PC-3 (cell line): ENCODE data around the gene MAPK4. TPM values are rescaled to one million over a fixed set of nuclear protein-coding genes. Genes with fewer than 3 reads are reported as not detected.

Experiments used
- ATAC-seq: fragments of 200-7000 bp; cut with Tn5 transposase; 2 replicates; pipeline ENCODE4 v1.9.1; 2020; ENCODE audit warnings: mild to moderate bottlenecking, moderate library complexity
- BruUV-seq: library from RNA; stranded (reverse); fragments of 400-500 nt; replicated peaks from 2 replicates; lab custom pipeline; 2021; lab: Mats Ljungman, UMichigan
- CTCF ChIA-PET: fragments of 300-600 bp; sonication (Branson Sonifier 250); formaldehyde crosslinking; loops from one replicate; lab custom pipeline; 2022; ENCODE audit warnings: antibody characterized with exemption; lab: Charles Lee
- POLR2A ChIA-PET: fragments of 300-600 bp; sonication (Branson Sonifier 250); formaldehyde crosslinking; loops from one replicate; lab custom pipeline; 2022; ENCODE audit warnings: antibody characterized with exemption; ENCODE audit not compliant: unreplicated experiment; lab: Charles Lee
- DNase-seq: peaks from one replicate; pipeline ENCODE4 v3.0.0-alpha.2; 2015
- H2AFZ ChIP-seq: fragments of 300-600 bp; sonication (generic); 2 replicates; pipeline ENCODE4 v1.6.0; 2016; ENCODE audit warnings: antibody characterized with exemption, low read length
- H3F3A ChIP-seq: fragments of 300-600 bp; sonication (generic); one replicate; pipeline ENCODE4 v1.6.0; 2017; ENCODE audit warnings: antibody characterized with exemption, low read length, control low read depth, mild to moderate bottlenecking; ENCODE audit not compliant: unreplicated experiment
- H3K27ac ChIP-seq: fragments of 300-600 bp; sonication (generic); 2 replicates; pipeline ENCODE4 v1.5.1; 2016; ENCODE audit warnings: mild to moderate bottlenecking, low read length
- H3K27me3 ChIP-seq: fragments of 300-600 bp; sonication (generic); 2 replicates; pipeline ENCODE4 v1.6.1; 2016; ENCODE audit warnings: low read length, mixed read lengths
- H3K36me3 ChIP-seq: fragments of 300-600 bp; sonication (generic); 2 replicates; pipeline ENCODE4 v1.6.1; 2016; ENCODE audit warnings: low read depth, mixed run types, low read length, mixed read lengths
- H3K4me1 ChIP-seq: fragments of 300-600 bp; sonication (generic); 2 replicates; pipeline ENCODE4 v1.5.1; 2016; ENCODE audit warnings: low read length; ENCODE audit not compliant: insufficient read depth
- H3K4me2 ChIP-seq: fragments of 300-600 bp; sonication (generic); 2 replicates; pipeline ENCODE4 v1.6.0; 2016; ENCODE audit warnings: low read length
- H3K4me3 ChIP-seq: fragments of 300-600 bp; sonication (generic); 2 replicates; pipeline ENCODE4 v1.5.1; 2016; ENCODE audit warnings: mild to moderate bottlenecking, low read length, mixed read lengths
- H3K79me2 ChIP-seq: fragments of 300-600 bp; sonication (generic); 2 replicates; pipeline ENCODE4 v1.6.1; 2017; ENCODE audit warnings: low read length, mixed read lengths
- H3K9ac ChIP-seq: fragments of 300-600 bp; sonication (generic); 2 replicates; pipeline ENCODE4 v1.6.0; 2016; ENCODE audit warnings: mild to moderate bottlenecking, low read length
- H3K9me2 ChIP-seq: fragments of 300-600 bp; sonication (generic); replicated peaks from 2 replicates; pipeline ENCODE4 v1.6.1; 2016; ENCODE audit warnings: mixed run types, low read length, mixed read lengths
- H3K9me3 ChIP-seq: fragments of 300-600 bp; sonication (generic); 2 replicates; pipeline ENCODE4 v1.6.1; 2016; ENCODE audit warnings: low read length, mixed read lengths
- H4K20me1 ChIP-seq: fragments of 300-600 bp; sonication (generic); 2 replicates; pipeline ENCODE4 v1.6.1; 2016; ENCODE audit warnings: low read length, mixed read lengths
- CTCF ChIP-seq: fragments of 300-600 bp; sonication (generic); conservative IDR thresholded peaks from 2 replicates; pipeline ENCODE4 v1.5.1; 2017; ENCODE audit warnings: antibody characterized with exemption, low read depth, mild to moderate bottlenecking, low read length
- EZH2 ChIP-seq: fragments of 300-600 bp; sonication (generic); IDR thresholded peaks from one replicate; pipeline ENCODE4 v1.6.1; 2017; ENCODE audit warnings: antibody characterized with exemption, mild to moderate bottlenecking, low read length; ENCODE audit not compliant: unreplicated experiment
- EZH2phosphoT487 ChIP-seq: fragments of 300-600 bp; sonication (generic); IDR thresholded peaks from 2 replicates; pipeline ENCODE4 v1.6.1; 2018; ENCODE audit warnings: mild to moderate bottlenecking, antibody characterized with exemption, low read length, borderline replicate concordance
- intact Hi-C: fragments of 100-400 bp; cut with micrococcal nuclease; formaldehyde crosslinking; loops from 2 replicates; pipeline ENCODE4 v1.9.0; 2023
- total RNA-seq: library from RNA; depleted of rRNA; stranded (reverse); fragments of >200 nt; gene quantifications from 2 replicates; pipeline ENCODE4 v1.2.3, GENCODE V29; 2014

MAPK4 gene
- total RNA-seq, 1 experiment from 2014 or later, result not detected

- no peak overlapping the region for H3K4me3 ChIP-seq
- no peak overlapping the region for H2AFZ ChIP-seq
- H3K36me3 ChIP-seq, result no peaks in the 10 kb centered on the region
- ATAC-seq, result no peak
- H3K27ac ChIP-seq, result no peak overlapping the region
- no peak for DNase-seq
- no peak overlapping the region for H3K9ac ChIP-seq
- 0 out of 2 replicates have a peak, but pooled peaks cover 5% of the 10 kb centered on the region for H3K27me3 ChIP-seq
- intact Hi-C loops, result no loop called here
- H4K20me1 ChIP-seq, result no peaks in the 10 kb centered on the region
- H3K9me3 ChIP-seq, result no peaks in the 10 kb centered on the region
- no peaks in the 10 kb centered on the region for H3F3A ChIP-seq
- no peaks in the 10 kb centered on the region for H3K79me2 ChIP-seq
- CTCF ChIA-PET, result no interaction called here
- TF ChIP-seq EZH2 (no peak), EZH2phosphoT487 (no peak), CTCF (no peak)
- no TSS peak for BruUV-seq
- POLR2A ChIA-PET, result no interaction called here
- H3K4me2 ChIP-seq, result no peak overlapping the region
- no peaks in the 10 kb centered on the region for H3K4me1 ChIP-seq
- H3K9me2 ChIP-seq, result no peaks in the 10 kb centered on the region
Observed at GRCh38 chr18:50642439-50642838, 82.6 kb downstream of the MAPK4 start.

- TF ChIP-seq EZH2 (no peak), EZH2phosphoT487 (no peak), CTCF (no peak)
- no peak overlapping the region for H2AFZ ChIP-seq
- no peaks in the 10 kb centered on the region for H3K4me1 ChIP-seq
- BruUV-seq, result no TSS peak
- H3K9me3 ChIP-seq, result no peaks in the 10 kb centered on the region
- H4K20me1 ChIP-seq, result no peaks in the 10 kb centered on the region
- ChIA-PET CTCF (no interaction called here), POLR2A (no interaction called here)
- H3F3A ChIP-seq, result no peaks in the 10 kb centered on the region
- H3K9me2 ChIP-seq, result no peaks in the 10 kb centered on the region
- no peak overlapping the region for H3K4me2 ChIP-seq
- H3K4me3 ChIP-seq, result no peak overlapping the region
- no peaks in the 10 kb centered on the region for H3K36me3 ChIP-seq
- ATAC-seq, result no peak
- H3K27ac ChIP-seq, result no peak overlapping the region
- H3K79me2 ChIP-seq, result no peaks in the 10 kb centered on the region
- 0 out of 2 replicates have a peak, but pooled peaks cover 5% of the 10 kb centered on the region for H3K27me3 ChIP-seq
- no peak for DNase-seq
- no peak overlapping the region for H3K9ac ChIP-seq
- intact Hi-C loops, result no loop called here
Observed at GRCh38 chr18:50644146-50644545, 84.3 kb downstream of the MAPK4 start.

DNA sequence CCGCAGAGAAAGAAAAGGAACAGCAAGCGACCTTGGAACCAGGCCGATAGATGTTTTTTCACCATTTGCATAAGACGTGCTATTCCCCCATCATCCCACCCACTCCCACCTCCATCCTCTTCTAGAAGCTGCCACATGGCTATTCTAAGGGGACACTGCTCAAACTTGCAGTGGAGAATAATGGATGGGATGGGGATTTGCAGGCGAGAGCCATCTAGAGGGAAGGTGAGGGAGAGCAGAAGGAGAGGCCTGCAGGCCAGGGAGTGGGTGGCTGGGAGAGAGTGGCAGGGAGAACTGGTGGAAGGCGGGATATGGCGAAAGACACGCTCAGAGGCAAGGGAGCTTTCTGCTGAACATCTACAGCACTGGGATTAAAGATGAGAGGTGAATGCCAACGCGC, 84.9 kb downstream of the MAPK4 start:
- no peaks in the 10 kb centered on the region for H4K20me1 ChIP-seq
- no peaks in the 10 kb centered on the region for H3K9me3 ChIP-seq
- DNase-seq (peak; percentile 19), ATAC-seq (peak; percentile 79)
- H2AFZ ChIP-seq, result no peak overlapping the region
- H3K79me2 ChIP-seq, result no peaks in the 10 kb centered on the region
- no peak overlapping the region for H3K4me2 ChIP-seq
- H3K36me3 ChIP-seq, result no peaks in the 10 kb centered on the region
- H3K4me3 ChIP-seq, result no peak overlapping the region
- ChIA-PET CTCF (no interaction called here), POLR2A (no interaction called here)
- intact Hi-C loops, result no loop called here
- no peaks in the 10 kb centered on the region for H3K4me1 ChIP-seq
- H3K27me3 ChIP-seq, result 0 out of 2 replicates have a peak, but pooled peaks cover 2% of the 10 kb centered on the region
- TF ChIP-seq EZH2 (no peak), EZH2phosphoT487 (no peak), CTCF (peak; percentile 45)
- no peaks in the 10 kb centered on the region for H3K9me2 ChIP-seq
- H3K27ac ChIP-seq, result no peak overlapping the region
- H3F3A ChIP-seq, result no peaks in the 10 kb centered on the region
- no TSS peak for BruUV-seq
- H3K9ac ChIP-seq, result no peak overlapping the region
